Measurements from ENCODE around the gene RAD1.

GRCh38 chr5:34930462-34930844, 15.1 kb upstream of the RAD1 start:
- TF ChIP-seq CTCF (IDR thresholded peaks at IDR 0.05) (no peak), POLR2AphosphoS5 (IDR thresholded peaks at IDR 0.05) (no peak), POLR2A (IDR thresholded peaks at IDR 0.05) (no peak), EP300 (IDR thresholded peaks at IDR 0.05; ENCODE audit: low read depth) (no peak)
